GM21717 (cell line): Measurements from ENCODE around the gene HPS3.
"Not testable (repeated sequence)": the region's sequence is repeated elsewhere in the genome, so short reads cannot be mapped to it uniquely, and the experiment has no call there.

Experiments used
- ATAC-seq: cut with Tn5 transposase; IDR thresholded peaks from one replicate; pipeline ENCODE4 v1.9.1; 2021; ENCODE audit warnings: mild to moderate bottlenecking, moderate library complexity; ENCODE audit not compliant: unreplicated experiment

HPS3 gene, protein sequence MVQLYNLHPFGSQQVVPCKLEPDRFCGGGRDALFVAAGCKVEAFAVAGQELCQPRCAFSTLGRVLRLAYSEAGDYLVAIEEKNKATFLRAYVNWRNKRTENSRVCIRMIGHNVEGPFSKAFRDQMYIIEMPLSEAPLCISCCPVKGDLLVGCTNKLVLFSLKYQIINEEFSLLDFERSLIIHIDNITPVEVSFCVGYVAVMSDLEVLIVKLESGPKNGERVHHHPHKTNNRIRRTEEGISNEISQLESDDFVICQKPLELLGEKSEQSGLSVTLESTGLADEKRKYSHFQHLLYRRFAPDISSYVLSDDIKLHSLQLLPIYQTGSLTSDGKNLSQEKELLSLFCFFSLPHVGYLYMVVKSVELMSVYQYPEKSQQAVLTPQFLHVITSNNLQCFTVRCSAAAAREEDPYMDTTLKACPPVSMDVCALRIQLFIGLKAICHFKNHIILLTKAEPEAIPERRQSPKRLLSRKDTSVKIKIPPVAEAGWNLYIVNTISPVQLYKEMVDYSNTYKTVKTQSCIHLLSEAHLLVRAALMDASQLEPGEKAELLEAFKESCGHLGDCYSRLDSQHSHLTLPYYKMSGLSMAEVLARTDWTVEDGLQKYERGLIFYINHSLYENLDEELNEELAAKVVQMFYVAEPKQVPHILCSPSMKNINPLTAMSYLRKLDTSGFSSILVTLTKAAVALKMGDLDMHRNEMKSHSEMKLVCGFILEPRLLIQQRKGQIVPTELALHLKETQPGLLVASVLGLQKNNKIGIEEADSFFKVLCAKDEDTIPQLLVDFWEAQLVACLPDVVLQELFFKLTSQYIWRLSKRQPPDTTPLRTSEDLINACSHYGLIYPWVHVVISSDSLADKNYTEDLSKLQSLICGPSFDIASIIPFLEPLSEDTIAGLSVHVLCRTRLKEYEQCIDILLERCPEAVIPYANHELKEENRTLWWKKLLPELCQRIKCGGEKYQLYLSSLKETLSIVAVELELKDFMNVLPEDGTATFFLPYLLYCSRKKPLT

DNA sequence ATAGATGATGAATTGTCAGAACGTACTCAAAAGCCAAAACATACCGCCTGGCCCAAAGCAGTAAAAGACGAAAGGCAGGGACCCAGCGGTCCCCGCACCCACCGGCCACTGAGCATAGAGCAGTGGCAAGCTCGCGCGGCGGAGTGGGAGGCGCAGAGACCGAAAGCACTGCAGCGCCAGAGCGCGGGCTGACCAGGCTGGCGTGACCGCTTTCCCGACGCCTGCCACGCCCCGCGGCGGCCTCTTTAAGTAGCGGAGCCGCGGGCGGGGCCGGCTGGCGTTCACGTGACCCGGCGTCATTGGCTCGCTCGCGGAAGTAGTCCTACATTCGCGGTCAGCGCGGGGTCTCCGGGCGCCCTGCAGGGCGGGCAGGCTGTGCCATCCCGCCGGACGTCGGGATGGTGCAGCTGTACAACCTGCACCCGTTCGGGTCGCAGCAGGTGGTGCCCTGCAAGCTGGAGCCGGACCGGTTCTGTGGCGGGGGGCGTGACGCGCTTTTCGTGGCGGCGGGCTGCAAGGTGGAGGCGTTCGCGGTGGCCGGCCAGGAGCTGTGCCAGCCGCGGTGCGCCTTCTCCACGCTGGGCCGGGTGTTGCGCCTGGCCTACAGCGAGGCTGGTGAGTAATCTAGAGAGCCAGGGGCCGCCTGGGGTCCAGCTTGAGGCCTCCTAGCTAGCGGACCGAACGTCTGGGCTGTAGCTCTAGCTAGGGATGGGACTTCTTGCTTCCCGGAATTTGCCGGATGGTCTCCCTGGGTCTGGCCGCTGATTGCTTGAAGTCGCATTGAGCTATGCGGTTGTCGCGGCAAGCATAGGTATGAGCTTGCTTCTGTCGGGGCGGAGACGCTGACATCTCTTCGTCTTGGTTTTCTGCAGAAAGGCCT, at the start of gene HPS3:
Gene HPS3 (plus strand): TSS at position 313 of the 880 bp plus-strand sequence. CDS start 86 bp downstream, at position 399.
- ATAC-seq = peak; percentile 97

DNA sequence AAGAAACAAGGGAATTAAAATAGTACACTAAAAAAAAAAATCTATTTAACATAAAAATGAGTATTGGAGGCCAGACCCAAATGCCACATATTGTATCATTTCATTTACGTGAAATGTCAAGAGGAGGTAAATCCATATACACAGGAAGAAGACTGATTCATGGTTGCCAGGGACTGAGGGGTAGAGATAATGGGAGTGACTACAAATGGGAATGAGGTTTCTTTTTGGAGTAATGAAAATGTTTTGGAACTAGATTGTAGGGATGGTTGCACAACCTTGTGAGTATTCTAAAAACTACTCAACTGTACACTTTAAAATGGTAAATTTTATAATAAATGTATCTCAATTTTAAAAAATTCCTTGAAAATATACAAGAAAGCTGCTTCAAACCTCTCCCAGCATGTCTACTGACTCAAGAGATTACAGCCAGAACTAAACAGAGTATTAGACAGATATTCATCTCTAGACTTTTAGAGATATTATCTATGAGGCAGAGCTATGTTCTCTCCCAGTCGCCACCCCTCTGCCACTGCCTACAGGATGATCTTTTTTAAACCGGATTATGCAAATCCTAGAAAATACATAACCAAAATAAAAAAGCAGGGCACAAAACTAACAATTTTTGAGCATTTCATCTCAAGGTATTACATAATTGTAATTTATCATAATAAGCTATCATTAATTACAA, 49.3 kb upstream of the HPS3 start:
- ATAC-seq = no peak

DNA sequence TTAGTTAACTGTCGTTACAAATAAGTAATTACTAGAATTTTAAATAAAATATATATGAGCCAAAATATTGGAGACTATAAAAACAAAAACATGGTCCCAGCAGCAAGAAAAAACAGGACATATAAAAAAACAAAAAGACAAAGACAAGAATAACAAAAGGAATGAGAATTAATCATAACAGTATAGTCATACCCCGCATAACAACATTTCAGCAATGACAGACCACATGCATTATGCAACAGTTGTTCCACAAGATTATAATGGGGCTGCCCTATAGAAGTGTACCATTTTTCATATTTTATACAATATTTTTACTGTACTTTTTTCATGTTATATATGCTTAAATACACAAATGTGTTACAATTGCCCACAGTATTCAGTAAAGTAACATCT, 48.7 kb upstream of the HPS3 start:
- ATAC-seq = no peak

DNA sequence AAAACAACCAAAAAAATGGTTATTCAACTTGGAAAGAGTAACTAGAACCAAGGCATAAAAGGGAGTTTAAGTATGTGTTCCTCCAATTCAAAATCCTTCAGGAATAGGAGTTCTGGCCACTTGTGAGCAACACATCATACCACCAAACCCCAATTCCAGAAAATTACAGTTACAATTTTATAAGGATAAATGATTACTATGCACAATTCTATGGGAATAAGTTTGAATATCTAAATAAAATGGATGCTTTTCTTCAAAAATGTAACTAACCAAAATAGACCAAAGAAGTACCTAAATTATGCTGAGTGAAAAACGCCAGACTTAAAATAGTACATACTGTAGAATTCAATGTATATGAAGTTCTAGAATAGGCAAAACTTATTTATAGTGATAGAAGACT, 47.7 kb upstream of the HPS3 start:
- ATAC-seq = no peak

DNA sequence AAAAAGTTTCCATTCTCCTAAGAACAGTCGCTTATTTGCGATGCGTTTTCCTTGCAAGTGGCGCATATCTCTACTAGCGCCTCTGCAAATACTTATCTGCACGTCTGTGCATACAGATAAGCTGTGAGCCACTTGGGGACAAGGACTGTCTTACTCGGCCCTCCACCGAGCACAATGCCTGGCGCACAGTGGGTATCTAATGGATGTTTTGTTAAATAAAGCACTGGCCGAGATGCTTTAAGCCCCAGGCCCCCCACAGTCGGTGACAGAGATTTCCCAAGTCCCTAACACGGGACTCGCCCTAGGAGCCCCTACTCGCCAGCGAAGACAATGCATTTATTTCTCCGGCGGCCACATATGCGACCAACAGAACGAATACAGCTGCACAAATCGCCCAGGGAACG, 43.6 kb upstream of the HPS3 start:
- ATAC-seq = peak; percentile 35

DNA sequence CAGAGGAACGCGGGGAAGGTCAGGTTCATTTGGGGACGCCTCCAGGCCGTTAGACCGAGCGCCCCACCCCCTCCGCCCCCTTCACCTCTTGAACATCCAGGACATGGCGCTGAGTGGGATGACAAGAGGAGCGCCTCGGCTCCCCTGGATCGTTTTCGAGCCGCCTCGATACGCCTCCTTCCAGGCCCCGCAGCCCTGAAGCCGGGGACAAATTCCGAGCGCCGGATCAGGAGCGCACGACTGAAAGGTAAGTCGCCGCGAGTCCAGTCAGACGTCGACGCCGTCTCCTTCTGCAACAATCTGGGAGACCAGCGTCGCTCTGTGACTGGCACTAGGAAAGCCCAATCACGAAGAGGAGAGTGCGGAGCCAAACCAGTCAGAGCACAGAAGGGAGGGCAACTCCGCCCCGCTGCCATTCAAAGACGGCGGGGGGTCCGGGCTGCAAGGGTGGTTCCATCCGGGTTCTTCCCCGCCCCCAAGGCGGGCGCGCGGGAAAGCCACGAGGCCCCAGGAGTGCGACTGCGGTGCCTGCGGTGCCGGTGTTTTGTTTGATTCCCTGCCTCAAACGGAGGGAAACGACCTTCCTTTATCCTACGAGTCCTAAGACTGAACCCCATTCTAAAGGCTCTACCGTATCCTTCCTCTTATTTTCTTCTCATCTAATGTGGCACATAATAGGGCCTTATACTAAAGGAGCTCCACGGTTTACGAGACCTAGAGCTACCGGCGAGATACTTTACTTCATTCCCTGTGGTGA, 43.0 kb upstream of the HPS3 start, which contains the start of gene HLTF:
Gene HLTF (minus strand): TSS at position 302 of the 757 bp plus-strand sequence. CDS start 197 bp downstream, at position 105.
- peak; percentile 99 for ATAC-seq

DNA sequence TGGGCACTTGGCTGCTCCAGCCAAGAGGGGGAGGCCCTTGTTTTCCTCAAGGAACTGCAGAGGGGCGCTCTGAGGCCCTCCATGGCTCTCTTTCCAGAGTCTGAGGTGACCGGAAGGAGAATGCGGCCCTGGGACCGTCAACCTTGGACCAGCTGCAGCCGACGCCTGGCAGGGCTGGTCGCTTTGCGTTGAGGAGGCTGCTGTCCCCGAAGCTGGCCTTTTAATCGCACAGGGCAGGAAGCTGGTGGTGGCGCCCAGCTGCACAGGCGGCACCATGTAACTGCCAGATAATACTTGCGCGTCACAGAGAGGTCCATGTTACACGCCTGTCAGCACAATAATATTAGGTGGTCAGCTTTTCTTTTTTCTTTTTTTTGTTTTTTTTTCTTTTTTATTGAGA, 42.2 kb upstream of the HPS3 start:
- ATAC-seq = no peak

DNA sequence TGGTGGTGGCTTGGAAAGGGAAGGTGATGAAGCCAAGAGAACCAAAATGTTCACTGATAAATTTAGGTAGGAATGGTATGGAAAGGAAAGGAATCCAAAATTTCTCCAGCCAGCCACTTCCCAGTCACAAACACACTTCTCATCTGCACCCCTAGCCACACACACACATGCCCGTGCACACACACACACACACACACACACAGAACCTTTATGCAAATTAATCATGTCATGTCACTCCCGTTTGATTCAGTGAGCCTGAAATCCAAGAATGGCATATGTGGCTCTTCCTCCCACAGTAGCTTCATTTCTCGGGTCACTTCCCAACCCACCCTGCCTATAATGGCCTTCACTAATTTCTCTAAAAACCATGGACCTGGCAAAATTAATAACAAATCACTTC, 40.0 kb upstream of the HPS3 start:
- no peak for ATAC-seq

DNA sequence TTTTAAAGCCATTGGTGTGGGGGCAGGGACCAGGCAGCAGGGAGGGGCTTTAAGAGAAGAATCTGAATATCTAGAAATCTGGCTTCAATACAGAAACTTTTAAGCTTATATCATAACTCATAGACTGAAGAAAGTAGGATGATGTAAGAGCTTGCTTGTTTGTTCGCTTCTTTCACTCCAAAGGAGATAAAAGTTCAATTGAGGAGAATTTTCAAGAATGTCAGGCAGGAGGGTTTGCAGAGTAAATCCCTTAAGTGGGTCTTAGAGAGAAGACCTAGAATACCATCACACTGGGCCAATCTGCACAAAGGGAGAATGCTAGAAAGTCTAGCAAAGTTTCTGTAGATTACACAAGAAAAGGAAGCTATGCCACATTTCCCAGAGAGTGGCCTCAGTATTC, 39.0 kb upstream of the HPS3 start:
- no peak for ATAC-seq

DNA sequence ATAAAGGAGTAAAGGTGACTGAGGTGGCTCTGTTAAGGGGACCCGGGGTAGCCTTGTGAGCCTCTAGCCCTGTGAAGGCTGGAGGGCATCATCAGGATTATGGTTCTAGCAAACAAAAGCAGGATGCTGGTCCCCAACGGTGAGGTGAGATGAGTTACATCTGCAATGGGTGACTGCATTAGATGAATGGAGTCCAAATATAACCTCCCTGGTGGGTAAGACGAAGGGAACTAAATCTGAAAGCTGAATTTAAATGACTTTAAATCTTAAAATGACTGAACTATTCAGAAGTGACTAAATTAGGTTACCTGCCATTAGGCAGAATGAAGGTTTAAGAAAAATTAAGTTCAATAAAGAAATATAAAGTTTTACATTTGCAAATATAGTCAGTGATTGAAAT, 38.5 kb upstream of the HPS3 start:
- ATAC-seq = no peak

DNA sequence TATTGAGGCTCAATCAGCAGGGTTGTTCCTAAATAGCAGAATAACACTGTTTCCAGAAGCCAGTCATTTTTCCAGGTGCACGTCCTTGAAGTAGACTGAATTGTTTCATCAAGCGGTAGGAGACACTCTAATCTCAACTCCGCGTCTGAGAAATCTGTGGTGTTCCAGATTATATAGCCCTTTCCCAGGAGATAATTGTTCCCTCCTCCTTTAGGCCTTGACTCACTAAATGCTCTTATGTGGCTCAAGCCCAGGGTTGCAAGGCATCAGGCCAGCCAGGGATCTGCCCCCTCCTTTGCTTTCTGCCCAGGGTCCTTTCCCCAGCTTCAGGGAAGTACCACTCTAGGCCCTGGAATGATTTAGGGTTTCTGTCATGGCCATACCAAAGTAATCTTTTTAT, 37.5 kb upstream of the HPS3 start:
- ATAC-seq = no peak

DNA sequence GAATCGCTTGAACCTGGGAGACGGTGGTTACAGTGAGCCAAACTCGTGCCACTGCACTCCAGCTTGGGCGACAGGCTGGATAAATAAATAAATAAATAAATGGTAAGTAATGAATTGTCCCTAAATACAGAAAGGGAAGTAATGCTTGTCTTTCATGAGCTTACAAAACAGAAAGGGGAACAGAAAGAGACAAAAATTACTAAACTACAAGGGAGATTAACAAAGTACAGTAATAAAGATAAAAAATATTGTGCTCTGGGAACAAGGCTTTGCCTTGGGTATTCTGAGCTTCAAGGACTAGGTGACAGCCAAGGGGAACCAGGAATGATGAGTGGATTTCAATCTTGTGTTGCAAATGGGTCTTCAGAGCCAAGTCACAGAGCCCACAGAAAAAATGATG, 34.0 kb upstream of the HPS3 start:
- ATAC-seq = peak; percentile 88

DNA sequence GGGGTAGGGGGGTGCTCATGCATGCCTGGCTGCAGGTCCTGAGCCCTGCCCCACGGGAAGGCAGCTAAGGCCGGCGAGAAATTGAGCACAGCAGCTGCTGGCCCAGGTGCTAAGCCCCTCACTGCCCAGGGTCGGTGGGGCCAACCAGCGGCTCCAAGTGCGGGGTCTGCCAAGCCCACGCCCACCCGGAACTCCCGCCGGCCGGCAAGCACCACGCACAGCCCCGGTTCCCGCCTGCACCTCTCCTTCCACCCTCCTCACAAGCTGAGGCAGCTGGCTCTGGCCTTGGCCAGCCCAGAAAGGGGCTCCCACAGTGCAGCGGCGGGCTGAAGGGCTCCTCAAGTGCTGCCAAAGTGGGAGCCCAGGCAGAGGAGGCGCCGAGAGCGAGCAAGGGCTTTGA, 31.5 kb upstream of the HPS3 start:
- ATAC-seq = not testable (repeated sequence)

DNA sequence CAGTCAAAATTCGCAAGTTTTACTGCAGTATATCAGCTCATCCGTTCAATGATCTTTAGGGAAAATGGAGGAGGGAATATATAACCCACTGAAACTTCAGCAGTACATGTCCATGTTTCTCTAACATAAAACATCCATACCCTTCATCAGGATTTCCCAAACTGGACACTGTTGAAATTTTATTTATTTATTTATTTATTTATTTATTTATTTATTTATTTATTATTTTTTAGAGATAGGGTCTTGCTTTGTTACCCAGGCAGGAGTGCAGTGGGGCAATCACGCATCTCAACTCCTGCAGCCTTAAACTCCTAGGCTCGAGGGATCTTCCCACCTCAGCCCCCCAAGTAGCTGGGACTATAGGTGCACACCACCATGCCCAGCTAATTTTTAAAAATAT, 28.3 kb upstream of the HPS3 start:
- no peak for ATAC-seq

DNA sequence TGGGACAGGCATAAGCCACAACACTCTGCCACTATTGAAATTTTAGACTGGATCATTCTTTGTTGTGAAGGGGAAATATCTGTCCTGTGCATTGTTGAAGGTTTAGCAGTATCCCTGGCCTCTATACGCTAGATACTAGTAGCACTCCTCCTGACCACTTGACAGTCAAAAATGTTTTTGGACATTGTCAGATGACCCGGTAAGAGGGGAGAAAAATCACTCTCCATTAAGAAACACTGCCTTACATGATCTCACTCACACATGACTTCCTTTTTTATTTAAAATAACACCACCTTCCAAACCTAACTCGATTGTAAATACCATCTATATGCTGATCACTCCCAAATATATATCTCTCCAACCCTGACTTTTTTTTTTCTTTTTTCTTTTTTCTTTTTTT, 27.8 kb upstream of the HPS3 start:
- ATAC-seq = no peak

DNA sequence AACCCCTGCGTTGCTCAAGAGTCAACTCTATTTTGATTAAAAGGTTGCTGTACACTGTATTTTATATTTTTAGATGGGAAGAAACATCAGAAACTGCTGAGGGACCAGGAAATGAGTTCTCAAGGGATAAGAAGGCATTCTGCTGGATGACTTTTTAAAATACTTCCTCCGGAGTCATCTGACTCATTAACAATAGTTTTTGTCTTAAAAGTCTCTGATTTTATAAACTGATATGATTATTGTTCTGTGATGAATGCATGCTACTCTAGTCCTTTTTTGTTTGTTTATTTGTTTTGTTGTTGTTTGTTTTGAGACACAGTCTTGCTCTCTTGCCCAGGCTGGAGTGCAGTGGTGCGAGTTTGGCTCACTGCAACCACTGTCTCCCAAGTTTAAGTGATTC, 25.0 kb upstream of the HPS3 start:
- ATAC-seq = no peak

DNA sequence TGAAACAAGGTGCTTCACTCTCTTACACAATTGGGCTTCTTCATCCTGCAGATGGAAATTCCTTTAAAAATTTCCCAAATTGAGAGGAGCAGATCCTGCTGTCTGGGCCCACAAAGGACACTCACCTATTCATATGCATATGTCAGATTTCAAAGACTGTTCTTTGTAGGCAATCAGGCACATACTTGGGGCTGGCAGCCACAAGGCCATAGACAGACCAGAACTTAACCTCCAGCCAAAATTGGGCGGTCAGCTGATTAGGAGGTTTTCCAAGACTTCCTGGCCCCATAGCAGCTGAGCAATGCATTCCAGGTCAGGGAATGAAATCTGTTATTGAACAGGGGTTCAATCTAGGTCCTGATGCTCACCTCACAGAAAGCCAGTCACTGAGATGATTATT, 15.0 kb upstream of the HPS3 start:
- no peak for ATAC-seq

DNA sequence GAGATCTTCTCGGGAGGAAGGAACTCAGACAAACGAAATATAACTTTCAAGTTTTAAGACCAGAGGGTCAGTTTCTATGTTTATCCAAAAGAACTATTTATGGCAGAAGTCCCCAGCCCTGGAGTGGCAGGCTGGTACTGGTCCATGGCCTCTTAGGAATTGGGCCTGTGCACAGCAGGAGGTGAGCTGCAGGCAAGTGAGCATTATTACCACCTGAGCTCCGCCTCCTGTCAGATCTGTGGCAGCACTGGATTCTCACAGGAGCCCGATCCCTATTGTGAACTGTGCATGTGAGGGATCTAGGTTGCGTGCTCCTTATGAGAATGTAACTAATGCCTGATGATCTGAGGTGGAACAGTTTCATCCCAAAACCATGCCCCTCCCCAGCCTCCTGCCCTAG, 14.3 kb upstream of the HPS3 start:
- no peak for ATAC-seq

DNA sequence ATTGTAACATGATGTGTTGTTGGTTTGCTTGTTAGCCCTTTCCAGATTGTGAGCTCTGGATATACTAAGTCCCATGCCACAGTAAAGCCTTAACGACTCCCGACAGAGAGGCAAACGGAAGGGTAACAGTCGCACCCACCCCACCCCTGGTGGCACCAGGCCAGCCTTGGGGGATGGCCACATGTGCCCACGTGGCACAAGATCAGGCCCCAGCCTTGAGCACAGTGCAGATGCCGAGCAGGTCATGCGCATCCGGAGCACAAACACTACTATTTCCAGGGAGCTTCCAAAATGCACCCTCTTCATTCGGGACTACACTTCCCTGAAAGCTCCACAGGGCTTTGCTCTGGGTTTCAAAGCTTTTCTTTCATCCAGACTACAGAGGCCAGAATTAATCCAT, 10.7 kb upstream of the HPS3 start:
- no peak for ATAC-seq
